Epithelial cell of umbilical artery (primary cell): Measurements from ENCODE around the gene DHRSX. TPM values are rescaled to one million over a fixed set of nuclear protein-coding genes. Genes with fewer than 3 reads are reported as not detected.

Source experiments
- total RNA-seq: library from RNA; depleted of rRNA; stranded (reverse); fragments of >200 nt; gene quantifications from 2 replicates; pipeline ENCODE4 v1.2.3, GENCODE V29; 2014

Gene DHRSX, protein sequence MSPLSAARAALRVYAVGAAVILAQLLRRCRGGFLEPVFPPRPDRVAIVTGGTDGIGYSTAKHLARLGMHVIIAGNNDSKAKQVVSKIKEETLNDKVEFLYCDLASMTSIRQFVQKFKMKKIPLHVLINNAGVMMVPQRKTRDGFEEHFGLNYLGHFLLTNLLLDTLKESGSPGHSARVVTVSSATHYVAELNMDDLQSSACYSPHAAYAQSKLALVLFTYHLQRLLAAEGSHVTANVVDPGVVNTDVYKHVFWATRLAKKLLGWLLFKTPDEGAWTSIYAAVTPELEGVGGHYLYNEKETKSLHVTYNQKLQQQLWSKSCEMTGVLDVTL
- total RNA-seq = 15.5 and 22.7 TPM in 2 replicates

GRCh38 chrX:2500803-2501558, at the start of gene DHRSX, which contains the start of gene ZBED1:
Gene DHRSX, minus strand, starts transcription at chrX:2500976. Its CDS starts 51 bp downstream, at chrX:2500925.
Gene ZBED1, minus strand, starts transcription at chrX:2500976. Its CDS starts 10,257 bp downstream, at chrX:2490719.

Other genes with a start within 250 kb of the DHRSX start
- 47.4 and 48.3 TPM in 2 replicates for gene ZBED1, start within 50 bp of the DHRSX start, total RNA-seq
- 169 and 214 TPM in 2 replicates for gene CD99, start 190.3 kb upstream of the DHRSX start, total RNA-seq